HEK293 (cell line): Measurements from ENCODE around the gene LNX1.
A peak's percentile ranks its signal among the peaks of the same experiment; 100 is the strongest.

Source experiments
- GLIS1 ChIP-seq: fragments of 450-650 bp; formaldehyde crosslinking; IDR thresholded peaks from 2 replicates; pipeline ENCODE4 v1.5.1; 2016; ENCODE audit warnings: missing biosample characterization, missing genetic modification characterization
- SALL2 ChIP-seq: fragments of 450-650 bp; formaldehyde crosslinking; IDR thresholded peaks from 2 replicates; pipeline ENCODE4 v1.5.0; 2017; ENCODE audit warnings: missing biosample characterization, mild to moderate bottlenecking, missing genetic modification characterization, borderline replicate concordance
- TRIM28 ChIP-seq: IDR thresholded peaks from 2 replicates; pipeline ENCODE4 v1.6.1; 2011; ENCODE audit warnings: low read length, control low read depth, borderline replicate concordance
- ZBTB20 ChIP-seq: fragments of 450-650 bp; formaldehyde crosslinking; IDR thresholded peaks from 2 replicates; pipeline ENCODE4 v1.5.1; 2016; ENCODE audit warnings: missing biosample characterization, missing genetic modification characterization
- ZNF16 ChIP-seq: fragments of 450-650 bp; formaldehyde crosslinking; IDR thresholded peaks from 2 replicates; pipeline ENCODE4 v1.5.1; 2016; ENCODE audit warnings: low read depth, missing biosample characterization, missing genetic modification characterization
- ZNF169 ChIP-seq: fragments of 450-650 bp; formaldehyde crosslinking; IDR thresholded peaks from 2 replicates; pipeline ENCODE4 v1.5.1; 2016; ENCODE audit warnings: missing biosample characterization, missing genetic modification characterization
- ZNF175 ChIP-seq: fragments of 450-650 bp; formaldehyde crosslinking; IDR thresholded peaks from 2 replicates; pipeline ENCODE4 v1.5.1; 2016; ENCODE audit warnings: missing biosample characterization, missing genetic modification characterization
- ZNF214 ChIP-seq: fragments of 450-650 bp; formaldehyde crosslinking; IDR thresholded peaks from 2 replicates; pipeline ENCODE4 v1.5.1; 2017; ENCODE audit warnings: missing biosample characterization, mild to moderate bottlenecking, missing genetic modification characterization, borderline replicate concordance
- ZNF23 ChIP-seq: fragments of 450-650 bp; formaldehyde crosslinking; IDR thresholded peaks from 2 replicates; pipeline ENCODE4 v1.5.1; 2016; ENCODE audit warnings: missing biosample characterization, missing genetic modification characterization, borderline replicate concordance
- ZNF473 ChIP-seq: fragments of 450-650 bp; formaldehyde crosslinking; IDR thresholded peaks from 2 replicates; pipeline ENCODE4 v1.5.1; 2017; ENCODE audit warnings: missing biosample characterization, missing genetic modification characterization
- ZNF580 ChIP-seq: fragments of 450-650 bp; formaldehyde crosslinking; IDR thresholded peaks from 2 replicates; pipeline ENCODE4 v1.5.1; 2016; ENCODE audit warnings: missing biosample characterization, missing genetic modification characterization
- ZNF639 ChIP-seq: fragments of 450-650 bp; formaldehyde crosslinking; IDR thresholded peaks from 2 replicates; pipeline ENCODE4 v1.5.1; 2016; ENCODE audit warnings: missing biosample characterization, missing genetic modification characterization
- TF ChIP-seq, protein P1 (sequence below): fragments of 450-650 bp; formaldehyde crosslinking; IDR thresholded peaks from 2 replicates; pipeline ENCODE4 v1.5.1; 2016; ENCODE audit warnings: missing biosample characterization, missing genetic modification characterization
- TF ChIP-seq, protein P2 (sequence below): fragments of 450-650 bp; formaldehyde crosslinking; IDR thresholded peaks from 2 replicates; pipeline ENCODE4 v1.5.0; 2017; ENCODE audit warnings: missing biosample characterization, missing genetic modification characterization, borderline replicate concordance
- TF ChIP-seq, protein P3 (sequence below): fragments of 450-650 bp; formaldehyde crosslinking; IDR thresholded peaks from 2 replicates; pipeline ENCODE4 v1.5.1; 2016; ENCODE audit warnings: missing biosample characterization, missing genetic modification characterization
- TF ChIP-seq, protein P4 (sequence below): fragments of 450-650 bp; formaldehyde crosslinking; IDR thresholded peaks from 2 replicates; pipeline ENCODE4 v1.5.1; 2016; ENCODE audit warnings: missing biosample characterization, missing genetic modification characterization
- TF ChIP-seq, protein P5 (sequence below): fragments of 450-650 bp; formaldehyde crosslinking; IDR thresholded peaks from 2 replicates; pipeline ENCODE4 v1.5.1; 2017; ENCODE audit warnings: missing biosample characterization, missing genetic modification characterization
- TF ChIP-seq, protein P6 (sequence below): fragments of 450-650 bp; formaldehyde crosslinking; IDR thresholded peaks from 2 replicates; pipeline ENCODE4 v1.5.1; 2016; ENCODE audit warnings: missing biosample characterization, missing genetic modification characterization

LNX1 gene

DNA sequence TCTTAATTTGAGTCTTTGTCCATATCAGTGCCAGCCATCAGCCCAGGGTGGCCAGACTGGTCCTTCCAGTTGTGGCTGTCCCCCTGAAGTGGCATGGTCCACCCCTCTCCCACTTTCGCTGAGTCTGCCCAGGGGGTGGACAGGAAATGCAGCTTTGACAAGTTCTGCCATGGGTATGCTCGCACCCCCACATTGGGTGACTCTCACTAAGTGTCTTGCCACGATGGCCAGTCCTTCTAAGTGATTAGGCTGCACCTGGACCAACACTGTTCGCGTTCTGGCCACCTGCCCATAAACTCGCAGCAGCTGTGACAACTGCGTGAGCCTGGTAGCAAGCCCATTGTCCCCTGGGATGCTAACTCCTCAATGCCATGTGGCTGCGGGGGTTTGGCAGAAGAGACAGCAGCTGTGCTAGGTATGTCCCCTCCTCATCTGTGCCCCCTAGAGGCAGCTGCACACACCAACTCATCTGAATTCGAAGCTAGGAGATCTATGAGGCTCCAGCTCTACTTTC lies 10.0 kb upstream of the LNX1 start (continued):
- TF ChIP-seq, protein P1, sequence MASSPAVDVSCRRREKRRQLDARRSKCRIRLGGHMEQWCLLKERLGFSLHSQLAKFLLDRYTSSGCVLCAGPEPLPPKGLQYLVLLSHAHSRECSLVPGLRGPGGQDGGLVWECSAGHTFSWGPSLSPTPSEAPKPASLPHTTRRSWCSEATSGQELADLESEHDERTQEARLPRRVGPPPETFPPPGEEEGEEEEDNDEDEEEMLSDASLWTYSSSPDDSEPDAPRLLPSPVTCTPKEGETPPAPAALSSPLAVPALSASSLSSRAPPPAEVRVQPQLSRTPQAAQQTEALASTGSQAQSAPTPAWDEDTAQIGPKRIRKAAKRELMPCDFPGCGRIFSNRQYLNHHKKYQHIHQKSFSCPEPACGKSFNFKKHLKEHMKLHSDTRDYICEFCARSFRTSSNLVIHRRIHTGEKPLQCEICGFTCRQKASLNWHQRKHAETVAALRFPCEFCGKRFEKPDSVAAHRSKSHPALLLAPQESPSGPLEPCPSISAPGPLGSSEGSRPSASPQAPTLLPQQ (tag by site-specific recombination), result no peak
- TF ChIP-seq, protein P2, sequence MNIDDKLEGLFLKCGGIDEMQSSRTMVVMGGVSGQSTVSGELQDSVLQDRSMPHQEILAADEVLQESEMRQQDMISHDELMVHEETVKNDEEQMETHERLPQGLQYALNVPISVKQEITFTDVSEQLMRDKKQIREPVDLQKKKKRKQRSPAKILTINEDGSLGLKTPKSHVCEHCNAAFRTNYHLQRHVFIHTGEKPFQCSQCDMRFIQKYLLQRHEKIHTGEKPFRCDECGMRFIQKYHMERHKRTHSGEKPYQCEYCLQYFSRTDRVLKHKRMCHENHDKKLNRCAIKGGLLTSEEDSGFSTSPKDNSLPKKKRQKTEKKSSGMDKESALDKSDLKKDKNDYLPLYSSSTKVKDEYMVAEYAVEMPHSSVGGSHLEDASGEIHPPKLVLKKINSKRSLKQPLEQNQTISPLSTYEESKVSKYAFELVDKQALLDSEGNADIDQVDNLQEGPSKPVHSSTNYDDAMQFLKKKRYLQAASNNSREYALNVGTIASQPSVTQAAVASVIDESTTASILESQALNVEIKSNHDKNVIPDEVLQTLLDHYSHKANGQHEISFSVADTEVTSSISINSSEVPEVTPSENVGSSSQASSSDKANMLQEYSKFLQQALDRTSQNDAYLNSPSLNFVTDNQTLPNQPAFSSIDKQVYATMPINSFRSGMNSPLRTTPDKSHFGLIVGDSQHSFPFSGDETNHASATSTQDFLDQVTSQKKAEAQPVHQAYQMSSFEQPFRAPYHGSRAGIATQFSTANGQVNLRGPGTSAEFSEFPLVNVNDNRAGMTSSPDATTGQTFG, result no peak
- TF ChIP-seq ZBTB20 (tag by site-specific recombination) (no peak), ZNF16 (tag by site-specific recombination) (no peak), GLIS1 (no peak), ZNF214 (tag by site-specific recombination) (no peak), ZNF639 (tag by site-specific recombination) (no peak), ZNF23 (tag by site-specific recombination) (no peak), ZNF169 (no peak), ZNF580 (tag by site-specific recombination) (no peak; the same call in 1 of the 2 replicates), ZNF473 (no peak), SALL2 (no peak), ZNF175 (no peak), TRIM28 (peak; percentile 61; the same call in 1 of the 2 replicates)
- TF ChIP-seq, protein P3, sequence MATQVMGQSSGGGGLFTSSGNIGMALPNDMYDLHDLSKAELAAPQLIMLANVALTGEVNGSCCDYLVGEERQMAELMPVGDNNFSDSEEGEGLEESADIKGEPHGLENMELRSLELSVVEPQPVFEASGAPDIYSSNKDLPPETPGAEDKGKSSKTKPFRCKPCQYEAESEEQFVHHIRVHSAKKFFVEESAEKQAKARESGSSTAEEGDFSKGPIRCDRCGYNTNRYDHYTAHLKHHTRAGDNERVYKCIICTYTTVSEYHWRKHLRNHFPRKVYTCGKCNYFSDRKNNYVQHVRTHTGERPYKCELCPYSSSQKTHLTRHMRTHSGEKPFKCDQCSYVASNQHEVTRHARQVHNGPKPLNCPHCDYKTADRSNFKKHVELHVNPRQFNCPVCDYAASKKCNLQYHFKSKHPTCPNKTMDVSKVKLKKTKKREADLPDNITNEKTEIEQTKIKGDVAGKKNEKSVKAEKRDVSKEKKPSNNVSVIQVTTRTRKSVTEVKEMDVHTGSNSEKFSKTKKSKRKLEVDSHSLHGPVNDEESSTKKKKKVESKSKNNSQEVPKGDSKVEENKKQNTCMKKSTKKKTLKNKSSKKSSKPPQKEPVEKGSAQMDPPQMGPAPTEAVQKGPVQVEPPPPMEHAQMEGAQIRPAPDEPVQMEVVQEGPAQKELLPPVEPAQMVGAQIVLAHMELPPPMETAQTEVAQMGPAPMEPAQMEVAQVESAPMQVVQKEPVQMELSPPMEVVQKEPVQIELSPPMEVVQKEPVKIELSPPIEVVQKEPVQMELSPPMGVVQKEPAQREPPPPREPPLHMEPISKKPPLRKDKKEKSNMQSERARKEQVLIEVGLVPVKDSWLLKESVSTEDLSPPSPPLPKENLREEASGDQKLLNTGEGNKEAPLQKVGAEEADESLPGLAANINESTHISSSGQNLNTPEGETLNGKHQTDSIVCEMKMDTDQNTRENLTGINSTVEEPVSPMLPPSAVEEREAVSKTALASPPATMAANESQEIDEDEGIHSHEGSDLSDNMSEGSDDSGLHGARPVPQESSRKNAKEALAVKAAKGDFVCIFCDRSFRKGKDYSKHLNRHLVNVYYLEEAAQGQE (tag by site-specific recombination), result no peak
- TF ChIP-seq, protein P4, sequence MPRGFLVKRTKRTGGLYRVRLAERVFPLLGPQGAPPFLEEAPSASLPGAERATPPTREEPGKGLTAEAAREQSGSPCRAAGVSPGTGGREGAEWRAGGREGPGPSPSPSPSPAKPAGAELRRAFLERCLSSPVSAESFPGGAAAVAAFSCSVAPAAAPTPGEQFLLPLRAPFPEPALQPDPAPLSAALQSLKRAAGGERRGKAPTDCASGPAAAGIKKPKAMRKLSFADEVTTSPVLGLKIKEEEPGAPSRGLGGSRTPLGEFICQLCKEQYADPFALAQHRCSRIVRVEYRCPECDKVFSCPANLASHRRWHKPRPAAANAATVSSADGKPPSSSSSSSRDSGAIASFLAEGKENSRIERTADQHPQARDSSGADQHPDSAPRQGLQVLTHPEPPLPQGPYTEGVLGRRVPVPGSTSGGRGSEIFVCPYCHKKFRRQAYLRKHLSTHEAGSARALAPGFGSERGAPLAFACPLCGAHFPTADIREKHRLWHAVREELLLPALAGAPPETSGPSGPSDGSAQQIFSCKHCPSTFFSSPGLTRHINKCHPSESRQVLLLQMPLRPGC (tag by site-specific recombination), result no peak
- TF ChIP-seq, protein P5, sequence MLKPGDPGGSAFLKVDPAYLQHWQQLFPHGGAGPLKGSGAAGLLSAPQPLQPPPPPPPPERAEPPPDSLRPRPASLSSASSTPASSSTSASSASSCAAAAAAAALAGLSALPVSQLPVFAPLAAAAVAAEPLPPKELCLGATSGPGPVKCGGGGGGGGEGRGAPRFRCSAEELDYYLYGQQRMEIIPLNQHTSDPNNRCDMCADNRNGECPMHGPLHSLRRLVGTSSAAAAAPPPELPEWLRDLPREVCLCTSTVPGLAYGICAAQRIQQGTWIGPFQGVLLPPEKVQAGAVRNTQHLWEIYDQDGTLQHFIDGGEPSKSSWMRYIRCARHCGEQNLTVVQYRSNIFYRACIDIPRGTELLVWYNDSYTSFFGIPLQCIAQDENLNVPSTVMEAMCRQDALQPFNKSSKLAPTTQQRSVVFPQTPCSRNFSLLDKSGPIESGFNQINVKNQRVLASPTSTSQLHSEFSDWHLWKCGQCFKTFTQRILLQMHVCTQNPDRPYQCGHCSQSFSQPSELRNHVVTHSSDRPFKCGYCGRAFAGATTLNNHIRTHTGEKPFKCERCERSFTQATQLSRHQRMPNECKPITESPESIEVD (tag by site-specific recombination), result no peak
- TF ChIP-seq, protein P6, sequence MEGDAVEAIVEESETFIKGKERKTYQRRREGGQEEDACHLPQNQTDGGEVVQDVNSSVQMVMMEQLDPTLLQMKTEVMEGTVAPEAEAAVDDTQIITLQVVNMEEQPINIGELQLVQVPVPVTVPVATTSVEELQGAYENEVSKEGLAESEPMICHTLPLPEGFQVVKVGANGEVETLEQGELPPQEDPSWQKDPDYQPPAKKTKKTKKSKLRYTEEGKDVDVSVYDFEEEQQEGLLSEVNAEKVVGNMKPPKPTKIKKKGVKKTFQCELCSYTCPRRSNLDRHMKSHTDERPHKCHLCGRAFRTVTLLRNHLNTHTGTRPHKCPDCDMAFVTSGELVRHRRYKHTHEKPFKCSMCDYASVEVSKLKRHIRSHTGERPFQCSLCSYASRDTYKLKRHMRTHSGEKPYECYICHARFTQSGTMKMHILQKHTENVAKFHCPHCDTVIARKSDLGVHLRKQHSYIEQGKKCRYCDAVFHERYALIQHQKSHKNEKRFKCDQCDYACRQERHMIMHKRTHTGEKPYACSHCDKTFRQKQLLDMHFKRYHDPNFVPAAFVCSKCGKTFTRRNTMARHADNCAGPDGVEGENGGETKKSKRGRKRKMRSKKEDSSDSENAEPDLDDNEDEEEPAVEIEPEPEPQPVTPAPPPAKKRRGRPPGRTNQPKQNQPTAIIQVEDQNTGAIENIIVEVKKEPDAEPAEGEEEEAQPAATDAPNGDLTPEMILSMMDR (tag by site-specific recombination), result peak; percentile 65
